GM21576 (cell line): Measurements from ENCODE around the gene MAP1LC3C.
"Not testable (repeated sequence)": the region's sequence is repeated elsewhere in the genome, so short reads cannot be mapped to it uniquely, and the experiment has no call there.

Experiments
- ATAC-seq: cut with Tn5 transposase; IDR thresholded peaks from one replicate; pipeline ENCODE4 v1.9.1; 2021; ENCODE audit warnings: mild to moderate bottlenecking, moderate library complexity; ENCODE audit not compliant: unreplicated experiment

The MAP1LC3C gene

GRCh38 chr1:241994171-241994570 is 4.7 kb downstream of the MAP1LC3C start:
- no peak for ATAC-seq

- no peak for ATAC-seq
Measured at GRCh38 chr1:241992734-241993133, 6.2 kb downstream of the MAP1LC3C start.

- ATAC-seq, result no peak
Measured at GRCh38 chr1:241990040-241990439, 8.9 kb downstream of the MAP1LC3C start.

GRCh38 chr1:241988389-241988930 is 10.4 kb downstream of the MAP1LC3C start:
- not testable (repeated sequence) for ATAC-seq

- peak; percentile 67 for ATAC-seq
Measured at GRCh38 chr1:241985787-241986186, 13.1 kb downstream of the MAP1LC3C start.

- no peak for ATAC-seq
Measured at GRCh38 chr1:241979926-241980325, 19.0 kb downstream of the MAP1LC3C start.

GRCh38 chr1:241979071-241979470 is 19.8 kb downstream of the MAP1LC3C start:
- ATAC-seq, result no peak

- no peak for ATAC-seq
Measured at GRCh38 chr1:241976229-241976628, 22.7 kb downstream of the MAP1LC3C start.

GRCh38 chr1:241972703-241973369 is 26.1 kb downstream of the MAP1LC3C start:
- ATAC-seq, result no peak

GRCh38 chr1:241968611-241969010 is 30.3 kb downstream of the MAP1LC3C start:
- ATAC-seq, result no peak

GRCh38 chr1:241964550-241965282 is 34.2 kb downstream of the MAP1LC3C start:
- ATAC-seq, result no peak

GRCh38 chr1:241963722-241964121 is 35.2 kb downstream of the MAP1LC3C start:
- ATAC-seq, result no peak

GRCh38 chr1:241962153-241962552 is 36.7 kb downstream of the MAP1LC3C start:
- ATAC-seq, result no peak

- ATAC-seq, result no peak
Measured at GRCh38 chr1:241957692-241958494, 41.0 kb downstream of the MAP1LC3C start, which contains the start of gene BECN2. TSS of gene BECN2 (plus strand) at chr1:241957767. CDS start at chr1:241957767, 0 bp downstream.

- no peak for ATAC-seq
Measured at GRCh38 chr1:241950390-241950789, 48.5 kb downstream of the MAP1LC3C start.

- no peak for ATAC-seq
Measured at GRCh38 chr1:241947354-241947753, 51.5 kb downstream of the MAP1LC3C start.
